ENCODE results near the gene DACT3.

Gene DACT3

GRCh38 chr19:46693760-46694159 lies 32.8 kb upstream of the DACT3 start:
- DNase-seq = no peak
- no peak overlapping the region for H2BK5ac ChIP-seq (ENCODE audit: low read depth, low read length, poor library complexity, severe bottlenecking)
- H3K4me3 ChIP-seq (ENCODE audit: insufficient read depth in 1 of 2, low read depth in 1 of 2, low read length in 2 of 2) = no peak overlapping the region
- H3K23ac ChIP-seq (ENCODE audit: low read length in 2 of 2) = no peak overlapping the region
- H2AFZ ChIP-seq (ENCODE audit: low read depth, low read length) = no peak overlapping the region
- no peak overlapping the region for H4K91ac ChIP-seq (ENCODE audit: low read length)
- H3K79me1 ChIP-seq (replicated peaks; ENCODE audit: low read length, poor library complexity, severe bottlenecking) = peaks cover 21% of the 10 kb centered on the region
- H3K4ac ChIP-seq (ENCODE audit: low read depth in 1 of 2, low read length in 2 of 2) = no peak overlapping the region
- H2AK5ac ChIP-seq (ENCODE audit: low read length, severe bottlenecking) = no peak overlapping the region
- H2BK120ac ChIP-seq (ENCODE audit: low read depth, low read length) = no peak overlapping the region
- 98% methylated on average over 22 of the region's 22 CpGs for WGBS
- no peak overlapping the region for H3K18ac ChIP-seq (ENCODE audit: low read depth in 1 of 2, low read length in 2 of 2)
- no peaks in the 10 kb centered on the region for H3K9me3 ChIP-seq (ENCODE audit: control insufficient read depth, low read length)
- H3K4me2 ChIP-seq (ENCODE audit: low read length, poor library complexity, severe bottlenecking) = no peak overlapping the region
- H3K27me3 ChIP-seq (ENCODE audit: control insufficient read depth in 1 of 2, insufficient read depth in 1 of 2, low read length in 2 of 2) = no peaks in the 10 kb centered on the region
- H2BK15ac ChIP-seq (ENCODE audit: low read depth, poor library complexity, severe bottlenecking) = no peak overlapping the region
- no peak overlapping the region for H4K8ac ChIP-seq (ENCODE audit: low read length)
- no peak overlapping the region for H3K27ac ChIP-seq (ENCODE audit: low read length, poor library complexity, severe bottlenecking)
- H3K9ac ChIP-seq (ENCODE audit: low read length) = no peak overlapping the region
- peaks cover 77 to 84% of the 10 kb centered on the region in 2 experiments for H3K36me3 ChIP-seq (ENCODE audit: control insufficient read depth in 1 of 2, insufficient read depth in 2 of 2, low read depth in 1 of 2, low read length in 2 of 2)
- no peak overlapping the region for H3K14ac ChIP-seq (ENCODE audit: low read length in 2 of 2)
- H3K4me1 ChIP-seq (ENCODE audit: control insufficient read depth, insufficient read depth, low read depth, low read length) = peaks cover 10% of the 10 kb centered on the region
- no peak overlapping the region for H2BK12ac ChIP-seq (ENCODE audit: low read length in 2 of 2)

GRCh38 chr19:46692918-46693722 lies 32.1 kb upstream of the DACT3 start:
- Histone ChIP-seq H4K8ac (ENCODE audit: low read length) (no peak overlapping the region), H3K14ac (ENCODE audit: low read length in 2 of 2) (no peak overlapping the region), H3K4me1 (ENCODE audit: control insufficient read depth, insufficient read depth, low read depth, low read length) (peaks cover 10% of the 10 kb centered on the region), H3K23ac (ENCODE audit: low read length in 2 of 2) (no peak overlapping the region), H3K36me3 (ENCODE audit: control insufficient read depth in 1 of 2, insufficient read depth in 2 of 2, low read depth in 1 of 2, low read length in 2 of 2) (peaks cover 75 to 81% of the 10 kb centered on the region in 2 experiments), H2AFZ (ENCODE audit: low read depth, low read length) (no peak overlapping the region), H3K4ac (ENCODE audit: low read depth in 1 of 2, low read length in 2 of 2) (no peak overlapping the region), H2BK5ac (ENCODE audit: low read depth, low read length, poor library complexity, severe bottlenecking) (no peak overlapping the region), H3K79me1 (replicated peaks; ENCODE audit: low read length, poor library complexity, severe bottlenecking) (peaks cover 21% of the 10 kb centered on the region), H3K18ac (ENCODE audit: low read depth in 1 of 2, low read length in 2 of 2) (no peak overlapping the region), H3K27me3 (ENCODE audit: control insufficient read depth in 1 of 2, insufficient read depth in 1 of 2, low read length in 2 of 2) (no peaks in the 10 kb centered on the region), H3K4me2 (ENCODE audit: low read length, poor library complexity, severe bottlenecking) (no peak overlapping the region), H2AK5ac (ENCODE audit: low read length, severe bottlenecking) (no peak overlapping the region), H4K91ac (ENCODE audit: low read length) (no peak overlapping the region), H3K9ac (ENCODE audit: low read length) (no peak overlapping the region), H3K9me3 (ENCODE audit: control insufficient read depth, low read length) (no peaks in the 10 kb centered on the region), H2BK15ac (ENCODE audit: low read depth, poor library complexity, severe bottlenecking) (no peak overlapping the region), H3K27ac (ENCODE audit: low read length, poor library complexity, severe bottlenecking) (no peak overlapping the region), H3K4me3 (ENCODE audit: insufficient read depth in 1 of 2, low read depth in 1 of 2, low read length in 2 of 2) (no peak overlapping the region), H2BK120ac (ENCODE audit: low read depth, low read length) (no peak overlapping the region), H2BK12ac (ENCODE audit: low read length in 2 of 2) (no peak overlapping the region)
- WGBS = 97% methylated on average over 4 of the region's 4 CpGs
- no peak for DNase-seq

- H3K23ac ChIP-seq (ENCODE audit: low read length in 2 of 2) = no peak overlapping the region
- H2BK120ac ChIP-seq (ENCODE audit: low read depth, low read length) = no peak overlapping the region
- no peak overlapping the region for H2BK12ac ChIP-seq (ENCODE audit: low read length in 2 of 2)
These were observed 31.0 kb upstream of the DACT3 start for GRCh38 chr19:46691948-46692347.

DNA sequence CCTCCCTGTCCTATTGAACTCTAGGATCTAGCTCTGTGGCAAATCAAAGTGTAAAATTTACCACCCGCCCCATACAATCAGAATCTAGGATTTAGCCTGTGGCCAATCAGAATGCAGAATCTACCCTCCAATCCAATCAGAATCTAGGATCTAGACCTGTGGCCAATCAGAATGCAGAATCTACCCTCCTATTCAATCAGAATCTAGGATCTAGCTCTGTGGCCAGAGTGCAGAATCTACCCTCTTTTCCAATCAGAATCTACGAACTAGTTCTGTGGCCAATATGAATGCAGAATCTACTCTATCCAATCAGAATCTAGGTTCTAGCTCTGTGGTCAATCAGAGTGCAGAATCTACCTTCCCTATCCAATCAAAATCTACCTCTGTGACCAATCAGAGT lies 30.1 kb upstream of the DACT3 start:
- no peak overlapping the region for H3K23ac ChIP-seq (ENCODE audit: low read length in 2 of 2)
- no peaks in the 10 kb centered on the region for H3K9me3 ChIP-seq (ENCODE audit: control insufficient read depth, low read length)
- H3K27me3 ChIP-seq (ENCODE audit: control insufficient read depth in 1 of 2, insufficient read depth in 1 of 2, low read length in 2 of 2) = no peaks in the 10 kb centered on the region
- peaks cover 23% of the 10 kb centered on the region for H3K79me1 ChIP-seq (replicated peaks; ENCODE audit: low read length, poor library complexity, severe bottlenecking)
- no peak overlapping the region for H3K4me3 ChIP-seq (ENCODE audit: insufficient read depth in 1 of 2, low read depth in 1 of 2, low read length in 2 of 2)
- no peak overlapping the region for H2BK15ac ChIP-seq (ENCODE audit: low read depth, poor library complexity, severe bottlenecking)
- no peak overlapping the region for H3K14ac ChIP-seq (ENCODE audit: low read length in 2 of 2)
- H2AK5ac ChIP-seq (ENCODE audit: low read length, severe bottlenecking) = no peak overlapping the region
- H3K9ac ChIP-seq (ENCODE audit: low read length) = no peak overlapping the region
- no peak overlapping the region for H2BK5ac ChIP-seq (ENCODE audit: low read depth, low read length, poor library complexity, severe bottlenecking)
- no peak overlapping the region for H4K91ac ChIP-seq (ENCODE audit: low read length)
- no peak overlapping the region for H3K4ac ChIP-seq (ENCODE audit: low read depth in 1 of 2, low read length in 2 of 2)
- no peak overlapping the region for H4K8ac ChIP-seq (ENCODE audit: low read length)
- H3K4me1 ChIP-seq (ENCODE audit: control insufficient read depth, insufficient read depth, low read depth, low read length) = no peaks in the 10 kb centered on the region
- H3K36me3 ChIP-seq (ENCODE audit: control insufficient read depth in 1 of 2, insufficient read depth in 2 of 2, low read depth in 1 of 2, low read length in 2 of 2) = peaks cover 82 to 89% of the 10 kb centered on the region in 2 experiments
- no peak overlapping the region for H3K18ac ChIP-seq (ENCODE audit: low read depth in 1 of 2, low read length in 2 of 2)
- 50% methylated on average over 2 of the region's 2 CpGs for WGBS
- DNase-seq = no peak
- H3K4me2 ChIP-seq (ENCODE audit: low read length, poor library complexity, severe bottlenecking) = no peak overlapping the region
- no peak overlapping the region for H2BK120ac ChIP-seq (ENCODE audit: low read depth, low read length)
- H2BK12ac ChIP-seq (ENCODE audit: low read length in 2 of 2) = no peak overlapping the region
- H2AFZ ChIP-seq (ENCODE audit: low read depth, low read length) = no peak overlapping the region
- H3K27ac ChIP-seq (ENCODE audit: low read length, poor library complexity, severe bottlenecking) = no peak overlapping the region

More at GRCh38 chr19:46691948-46692347, 31.0 kb upstream of the DACT3 start:
- Histone ChIP-seq H3K4ac (ENCODE audit: low read depth in 1 of 2, low read length in 2 of 2) (no peak overlapping the region), H3K36me3 (ENCODE audit: control insufficient read depth in 1 of 2, insufficient read depth in 2 of 2, low read depth in 1 of 2, low read length in 2 of 2) (peaks cover 83 to 90% of the 10 kb centered on the region in 2 experiments), H3K18ac (ENCODE audit: low read depth in 1 of 2, low read length in 2 of 2) (no peak overlapping the region), H3K4me2 (ENCODE audit: low read length, poor library complexity, severe bottlenecking) (no peak overlapping the region), H2AFZ (ENCODE audit: low read depth, low read length) (no peak overlapping the region), H3K27me3 (ENCODE audit: control insufficient read depth in 1 of 2, insufficient read depth in 1 of 2, low read length in 2 of 2) (no peaks in the 10 kb centered on the region), H4K8ac (ENCODE audit: low read length) (no peak overlapping the region), H3K4me1 (ENCODE audit: control insufficient read depth, insufficient read depth, low read depth, low read length) (peaks cover 3% of the 10 kb centered on the region), H3K4me3 (ENCODE audit: insufficient read depth in 1 of 2, low read depth in 1 of 2, low read length in 2 of 2) (no peak overlapping the region), H2AK5ac (ENCODE audit: low read length, severe bottlenecking) (no peak overlapping the region), H3K9ac (ENCODE audit: low read length) (no peak overlapping the region), H3K79me1 (replicated peaks; ENCODE audit: low read length, poor library complexity, severe bottlenecking) (peaks cover 23% of the 10 kb centered on the region), H2BK5ac (ENCODE audit: low read depth, low read length, poor library complexity, severe bottlenecking) (no peak overlapping the region), H4K91ac (ENCODE audit: low read length) (no peak overlapping the region), H3K27ac (ENCODE audit: low read length, poor library complexity, severe bottlenecking) (no peak overlapping the region), H2BK15ac (ENCODE audit: low read depth, poor library complexity, severe bottlenecking) (no peak overlapping the region), H3K14ac (ENCODE audit: low read length in 2 of 2) (no peak overlapping the region), H3K9me3 (ENCODE audit: control insufficient read depth, low read length) (no peaks in the 10 kb centered on the region)
- DNase-seq = no peak
- WGBS = no CpG with 5 or more reads among the region's 2 CpGs

Measured in mesenchymal stem cell (in vitro differentiated cells and primary cell).